T-helper 1 cell (primary cell): Measurements from ENCODE around the gene HRH1.
"Not testable (repeated sequence)": the region's sequence is repeated elsewhere in the genome, so short reads cannot be mapped to it uniquely, and the experiment has no call there.

ENCODE experiments used
- DNase-seq, 5 donors: peaks; one replicate each; pipeline ENCODE4 v3.0.0-alpha.2; 2012 to 2020

Gene HRH1

GRCh38 chr3:11172096-11172690 lies 17.9 kb downstream of the HRH1 start:
- DNase-seq, result no peak

- no peak for DNase-seq
Measured at GRCh38 chr3:11173828-11174465, 19.7 kb downstream of the HRH1 start.

- DNase-seq, result no peak
Measured at GRCh38 chr3:11178421-11178820, 24.1 kb downstream of the HRH1 start.

GRCh38 chr3:11184328-11184969 lies 30.2 kb downstream of the HRH1 start:
- not testable (repeated sequence) for DNase-seq

GRCh38 chr3:11185144-11185543 lies 30.9 kb downstream of the HRH1 start:
- DNase-seq, result no peak

- no peak for DNase-seq
Measured at GRCh38 chr3:11185564-11186317, 31.4 kb downstream of the HRH1 start.

- DNase-seq, result no peak
Measured at GRCh38 chr3:11186318-11186692, 32.0 kb downstream of the HRH1 start.

GRCh38 chr3:11186771-11187191 lies 32.5 kb downstream of the HRH1 start:
- no peak for DNase-seq

- DNase-seq, result no peak
Measured at GRCh38 chr3:11187681-11188080, 33.4 kb downstream of the HRH1 start.

- no peak for DNase-seq
Measured at GRCh38 chr3:11188231-11188630, 33.9 kb downstream of the HRH1 start.

GRCh38 chr3:11195201-11195600 lies 40.9 kb downstream of the HRH1 start:
- DNase-seq, result no peak

GRCh38 chr3:11195721-11196332 lies 41.5 kb downstream of the HRH1 start:
- DNase-seq, result peak in 1 of 5 donors; percentile 62

GRCh38 chr3:11197484-11197883 lies 43.2 kb downstream of the HRH1 start:
- no peak for DNase-seq

- DNase-seq, result no peak
Measured at GRCh38 chr3:11198070-11198469, 43.8 kb downstream of the HRH1 start.

- DNase-seq, result no peak
Measured at GRCh38 chr3:11198495-11198894, 44.2 kb downstream of the HRH1 start.

GRCh38 chr3:11199902-11200845 lies 45.9 kb downstream of the HRH1 start:
- DNase-seq, result no peak

GRCh38 chr3:11201251-11202019 lies 47.1 kb downstream of the HRH1 start:
- DNase-seq, result no peak

GRCh38 chr3:11203961-11204360 lies 49.7 kb downstream of the HRH1 start:
- no peak for DNase-seq

- DNase-seq, result no peak
Measured at GRCh38 chr3:11204697-11205348, 50.5 kb downstream of the HRH1 start.

- DNase-seq, result not testable (repeated sequence)
Measured at GRCh38 chr3:11205881-11206280, 51.6 kb downstream of the HRH1 start.

- DNase-seq, result no peak
Measured at GRCh38 chr3:11206316-11206715, 52.0 kb downstream of the HRH1 start.
